Calu3 (cell line): ENCODE measurements around the gene DERA. TPM values are rescaled to one million over a fixed set of nuclear protein-coding genes. Genes with fewer than 3 reads are reported as not detected.

Experiments used
- Bru-seq: library from RNA; stranded (reverse); fragments of 400-500 nt; gene quantifications from one replicate; lab custom pipeline; 2021; lab: Mats Ljungman, UMichigan
- BruChase-seq, 2 experiments: library from RNA; stranded (reverse); fragments of 400-500 nt; gene quantifications; one replicate each; lab custom pipeline; 2021; lab: Mats Ljungman, UMichigan
- BruUV-seq: library from RNA; stranded (reverse); fragments of 400-500 nt; replicated peaks from 2 replicates; lab custom pipeline; 2021; lab: Mats Ljungman, UMichigan
- CTCF ChIA-PET: fragments of 300-600 bp; sonication (Branson Sonifier 250); formaldehyde crosslinking; loops from one replicate; lab custom pipeline; 2022; ENCODE audit warnings: antibody characterized with exemption; lab: Charles Lee
- DNase-seq: peaks from one replicate; pipeline ENCODE4 v3.0.0; 2022
- H3K27ac Mint-ChIP-seq: one replicate; pipeline ENCODE4 v1.8.0; 2022; ENCODE audit warnings: mixed read lengths; ENCODE audit not compliant: unreplicated experiment
- H3K27me3 Mint-ChIP-seq: one replicate; pipeline ENCODE4 v1.8.0; 2022; ENCODE audit warnings: mixed read lengths; ENCODE audit not compliant: unreplicated experiment
- H3K36me3 Mint-ChIP-seq: one replicate; pipeline ENCODE4 v1.8.0; 2022; ENCODE audit warnings: mild to moderate bottlenecking, moderate library complexity, mixed read lengths; ENCODE audit not compliant: insufficient read depth, unreplicated experiment
- H3K4me1 Mint-ChIP-seq: one replicate; pipeline ENCODE4 v1.8.0; 2022; ENCODE audit warnings: mild to moderate bottlenecking, low read depth, mixed read lengths; ENCODE audit not compliant: unreplicated experiment
- H3K4me3 Mint-ChIP-seq: one replicate; pipeline ENCODE4 v1.8.0; 2022; ENCODE audit warnings: mild to moderate bottlenecking, low read depth, moderate library complexity, mixed read lengths; ENCODE audit not compliant: unreplicated experiment
- H3K9me3 Mint-ChIP-seq: one replicate; pipeline ENCODE4 v1.8.0; 2022; ENCODE audit warnings: low read depth, mixed read lengths; ENCODE audit not compliant: unreplicated experiment
- CTCF ChIP-seq: fragments of 200-600 bp; IDR thresholded peaks from one replicate; pipeline ENCODE4 v1.8.0; 2022; ENCODE audit warnings: antibody characterized with exemption; ENCODE audit not compliant: unreplicated experiment
- intact Hi-C: fragments of 100-400 bp; cut with micrococcal nuclease; formaldehyde crosslinking; loops from one replicate; pipeline ENCODE4 v1.10.0; 2022; ENCODE audit not compliant: unreplicated experiment
- long read RNA-seq: library from polyadenylated mRNA; stranded (forward); transcript quantifications from one replicate; pipeline ENCODE4 v2.0.0, GENCODE V29; 2022
- total RNA-seq: library from RNA; stranded (reverse); gene quantifications from 2 replicates; pipeline ENCODE4 v1.2.3, GENCODE V29; 2022

The DERA gene
- total RNA-seq (29.8 and 31.0 TPM in 2 replicates), Bru-seq, nascent RNA (percentile 75 among the genes with signal in this experiment), BruChase-seq, experiment 1, labeled RNA remaining after a 6-hour chase (percentile 52 among the genes with signal in this experiment), BruChase-seq, experiment 2, labeled RNA remaining after a 2-hour chase (percentile 50 among the genes with signal in this experiment)
- long read RNA-seq, transcript DERA-201 (9 exons, 1,705 nt), result major isoform, 59 of 75 reads
- long read RNA-seq, partial matches to known transcripts, result 3 of 75 reads
- long read RNA-seq, other reads (novel, unspliced or antisense), result 10 of 75 reads

GRCh38 chr12:15910864-15911721 lies at the start of gene DERA:
Gene DERA, plus strand, starts transcription at chr12:15911332. Its CDS starts 52 bp downstream, at chr12:15911384.
- Mint-ChIP-seq H3K9me3 (no peaks in the 10 kb centered on the region), H3K4me3 (peak within 1 kb of the TSS; percentile 71)
- no TSS peak for BruUV-seq

GRCh38 chr12:15861404-15861803 lies 49.7 kb upstream of the DERA start:
- DNase-seq, result no peak
- TF ChIP-seq CTCF, result no peak
- intact Hi-C loops, result no loop called here
- no peak overlapping the region for H3K4me3 Mint-ChIP-seq
- no peak overlapping the region for H3K27ac Mint-ChIP-seq
- no peaks in the 10 kb centered on the region for H3K9me3 Mint-ChIP-seq
- CTCF ChIA-PET, result interaction anchor here (1.4 kb wide), 1 partner anchor 329 kb away, joined by 3 read pairs; no protein-coding TSS in a partner anchor
- H3K27me3 Mint-ChIP-seq, result no peaks in the 10 kb centered on the region
- H3K4me1 Mint-ChIP-seq, result no peaks in the 10 kb centered on the region
- no TSS peak for BruUV-seq
- H3K36me3 Mint-ChIP-seq, result no peaks in the 10 kb centered on the region

More at GRCh38 chr12:15910864-15911721, at the start of gene DERA:
- H3K36me3 Mint-ChIP-seq, result peaks cover 14% of the 10 kb centered on the region
- peak; percentile 90 for DNase-seq
- intact Hi-C loops, result loop anchor here (2.0 kb wide), 1 partner anchor 68 kb away; no protein-coding TSS in a partner anchor
- H3K27me3 Mint-ChIP-seq, result no peaks in the 10 kb centered on the region
- TF ChIP-seq CTCF, result no peak
- H3K27ac Mint-ChIP-seq, result peak within 1 kb of the TSS; percentile 72
- CTCF ChIA-PET, result interaction anchor here (0.7 to 1.2 kb wide), 3 partner anchors 12 to 354 kb away, joined by 3 to 4 read pairs (median 3); no protein-coding TSS in a partner anchor
- peaks cover 7% of the 10 kb centered on the region for H3K4me1 Mint-ChIP-seq

- CTCF ChIA-PET, result no interaction called here
- no peaks in the 10 kb centered on the region for H3K4me1 Mint-ChIP-seq
- peaks cover 3% of the 10 kb centered on the region for H3K9me3 Mint-ChIP-seq
- no peak for DNase-seq
- intact Hi-C loops, result no loop called here
- no peak overlapping the region for H3K27ac Mint-ChIP-seq
- no peaks in the 10 kb centered on the region for H3K27me3 Mint-ChIP-seq
- no TSS peak for BruUV-seq
- TF ChIP-seq CTCF, result no peak
- no peaks in the 10 kb centered on the region for H3K36me3 Mint-ChIP-seq
- no peak overlapping the region for H3K4me3 Mint-ChIP-seq
Measured at GRCh38 chr12:15862840-15863239, 48.3 kb upstream of the DERA start.

- no peaks in the 10 kb centered on the region for H3K36me3 Mint-ChIP-seq
- no peaks in the 10 kb centered on the region for H3K27me3 Mint-ChIP-seq
- intact Hi-C loops, result no loop called here
- BruUV-seq, result no TSS peak
- no peak for TF ChIP-seq CTCF
- H3K9me3 Mint-ChIP-seq, result peaks cover 4% of the 10 kb centered on the region
- CTCF ChIA-PET, result no interaction called here
- no peaks in the 10 kb centered on the region for H3K4me1 Mint-ChIP-seq
- no peak overlapping the region for H3K27ac Mint-ChIP-seq
- H3K4me3 Mint-ChIP-seq, result no peak overlapping the region
- no peak for DNase-seq
Measured at GRCh38 chr12:15863372-15863771, 47.8 kb upstream of the DERA start.
